Skeletal muscle tissue (tissue), 4 donors: ENCODE results near the gene MAP3K4. TPM values are rescaled to one million over a fixed set of nuclear protein-coding genes. Genes with fewer than 3 reads are reported as not detected.

ENCODE experiments used
- H3K27ac ChIP-seq: one replicate; pipeline ENCODE4 v1.7.0; 2013; ENCODE audit warnings: mild to moderate bottlenecking, low read depth, low read length, inconsistent platforms
- H3K27me3 ChIP-seq, 3 donors: one replicate each; pipeline ENCODE4 v1.7.0; 2013; ENCODE audit warnings: low read length in 3 of 3; ENCODE audit not compliant: control insufficient read depth in 3 of 3, insufficient read depth in 3 of 3
- H3K36me3 ChIP-seq, 3 donors: one replicate each; pipeline ENCODE4 v1.7.0; 2013; ENCODE audit warnings: low read length in 3 of 3; ENCODE audit not compliant: control insufficient read depth in 3 of 3, insufficient read depth in 3 of 3
- H3K4me1 ChIP-seq, 3 donors: one replicate each; pipeline ENCODE4 v1.7.0; 2013; ENCODE audit warnings: low read length in 3 of 3, mild to moderate bottlenecking in 3 of 3; ENCODE audit not compliant: control insufficient read depth in 3 of 3, insufficient read depth in 3 of 3
- H3K4me3 ChIP-seq, 3 donors: one replicate each; pipeline ENCODE4 v1.7.0; 2013; ENCODE audit warnings: low read length in 3 of 3
- H3K9ac ChIP-seq, 3 donors: one replicate each; pipeline ENCODE4 v1.7.0; 2013; ENCODE audit warnings: low read length in 3 of 3, mild to moderate bottlenecking in 3 of 3, moderate library complexity in 2 of 3, low read depth in 1 of 3
- H3K9me3 ChIP-seq, 3 donors: one replicate each; pipeline ENCODE4 v1.7.0; 2013; ENCODE audit warnings: low read length in 3 of 3; ENCODE audit not compliant: control insufficient read depth in 3 of 3
- total RNA-seq: library from RNA; depleted of rRNA; stranded (reverse); fragments of >200 nt; gene quantifications from one replicate; pipeline ENCODE4 v1.2.3, GENCODE V29; 2014
- donor health status: Osteomylitis.

The MAP3K4 gene
- total RNA-seq, 1 donor from 2014 or later, result 30.3 TPM

GRCh38 chr6:161050134-161050765 lies 58.7 kb downstream of the MAP3K4 start:
- Histone ChIP-seq H3K9me3 (no peaks in the 10 kb centered on the region), H3K27me3 (no peaks in the 10 kb centered on the region), H3K9ac (no peak overlapping the region), H3K36me3 (peaks cover 0 to 2% (median 2%) of the 10 kb centered on the region in 3 donors), H3K27ac (no peak overlapping the region), H3K4me3 (no peak overlapping the region), H3K4me1 (no peaks in the 10 kb centered on the region)

GRCh38 chr6:161053103-161053502 lies 61.5 kb downstream of the MAP3K4 start:
- Histone ChIP-seq H3K27ac (no peak overlapping the region), H3K4me1 (no peaks in the 10 kb centered on the region), H3K36me3 (peaks cover 0 to 2% (median 2%) of the 10 kb centered on the region in 3 donors), H3K9me3 (no peaks in the 10 kb centered on the region), H3K27me3 (no peaks in the 10 kb centered on the region), H3K9ac (no peak overlapping the region), H3K4me3 (no peak overlapping the region)

- H3K27ac ChIP-seq, result no peak overlapping the region
- no peaks in the 10 kb centered on the region for H3K27me3 ChIP-seq
- no peaks in the 10 kb centered on the region for H3K9me3 ChIP-seq
Measured at GRCh38 chr6:161054876-161055275, 63.3 kb downstream of the MAP3K4 start.

GRCh38 chr6:161056451-161056850 lies 64.9 kb downstream of the MAP3K4 start:
- H3K9me3 ChIP-seq, result no peaks in the 10 kb centered on the region
- H3K27ac ChIP-seq, result no peak overlapping the region
- H3K4me3 ChIP-seq, result no peak overlapping the region
- H3K9ac ChIP-seq, result no peak overlapping the region
- H3K27me3 ChIP-seq, result no peaks in the 10 kb centered on the region
- H3K36me3 ChIP-seq, result no peaks in the 10 kb centered on the region
- no peaks in the 10 kb centered on the region for H3K4me1 ChIP-seq

More at GRCh38 chr6:161054876-161055275, 63.3 kb downstream of the MAP3K4 start:
- Histone ChIP-seq H3K4me3 (no peak overlapping the region), H3K36me3 (no peaks in the 10 kb centered on the region), H3K4me1 (no peaks in the 10 kb centered on the region), H3K9ac (no peak overlapping the region)

- Histone ChIP-seq H3K36me3 (no peaks in the 10 kb centered on the region), H3K9me3 (no peaks in the 10 kb centered on the region), H3K4me3 (no peak overlapping the region), H3K27me3 (no peaks in the 10 kb centered on the region), H3K27ac (no peak overlapping the region), H3K4me1 (no peaks in the 10 kb centered on the region), H3K9ac (no peak overlapping the region)
Measured at GRCh38 chr6:161057103-161058091, 65.8 kb downstream of the MAP3K4 start.

- Histone ChIP-seq H3K36me3 (no peaks in the 10 kb centered on the region), H3K9me3 (no peaks in the 10 kb centered on the region), H3K9ac (no peak overlapping the region), H3K4me1 (no peaks in the 10 kb centered on the region), H3K27me3 (no peaks in the 10 kb centered on the region), H3K4me3 (no peak overlapping the region), H3K27ac (no peak overlapping the region)
Measured at GRCh38 chr6:161058741-161059140, 67.2 kb downstream of the MAP3K4 start.

GRCh38 chr6:161061576-161061975 lies 70.0 kb downstream of the MAP3K4 start:
- peaks cover 0 to 3% (median 0%) of the 10 kb centered on the region in 3 donors for H3K4me1 ChIP-seq
- no peak overlapping the region for H3K4me3 ChIP-seq
- H3K36me3 ChIP-seq, result no peaks in the 10 kb centered on the region
- no peak overlapping the region for H3K9ac ChIP-seq
- no peak overlapping the region for H3K27ac ChIP-seq
- H3K27me3 ChIP-seq, result no peaks in the 10 kb centered on the region
- no peaks in the 10 kb centered on the region for H3K9me3 ChIP-seq

- no peak overlapping the region for H3K9ac ChIP-seq
- peaks cover 0 to 3% (median 0%) of the 10 kb centered on the region in 3 donors for H3K4me1 ChIP-seq
- no peak overlapping the region for H3K27ac ChIP-seq
- no peaks in the 10 kb centered on the region for H3K27me3 ChIP-seq
- H3K9me3 ChIP-seq, result no peaks in the 10 kb centered on the region
- no peak overlapping the region for H3K4me3 ChIP-seq
- H3K36me3 ChIP-seq, result no peaks in the 10 kb centered on the region
Measured at GRCh38 chr6:161064915-161065314, 73.3 kb downstream of the MAP3K4 start.

- H3K27ac ChIP-seq, result no peak overlapping the region
- H3K9ac ChIP-seq, result no peak overlapping the region
- no peak overlapping the region for H3K4me3 ChIP-seq
- no peaks in the 10 kb centered on the region for H3K9me3 ChIP-seq
- no peaks in the 10 kb centered on the region for H3K27me3 ChIP-seq
- peaks cover 0 to 3% (median 0%) of the 10 kb centered on the region in 3 donors for H3K4me1 ChIP-seq
- peaks cover 0 to 10% (median 5%) of the 10 kb centered on the region in 3 donors for H3K36me3 ChIP-seq
Measured at GRCh38 chr6:161066511-161066910, 74.9 kb downstream of the MAP3K4 start.

GRCh38 chr6:161067749-161068148 lies 76.2 kb downstream of the MAP3K4 start:
- Histone ChIP-seq H3K9me3 (no peaks in the 10 kb centered on the region), H3K4me3 (no peak overlapping the region), H3K27ac (no peak overlapping the region), H3K27me3 (no peaks in the 10 kb centered on the region), H3K36me3 (peaks cover 0 to 13% (median 7%) of the 10 kb centered on the region in 3 donors), H3K4me1 (peaks cover 0 to 3% (median 0%) of the 10 kb centered on the region in 3 donors), H3K9ac (no peak overlapping the region)
